DOHH2 (cell line): ENCODE data around the gene CIAO1.

Source experiments
- CTCF ChIP-seq: fragments of 200-600 bp; sonication (generic); IDR thresholded peaks from one replicate; pipeline ENCODE4 v1.5.1; 2014; ENCODE audit warnings: antibody characterized with exemption, mild to moderate bottlenecking, low read depth, low read length; ENCODE audit not compliant: poor library complexity, severe bottlenecking
- EZH2phosphoT487 ChIP-seq: fragments of 200-600 bp; sonication (generic); IDR thresholded peaks from 2 replicates; pipeline ENCODE4 v1.6.1; 2017; ENCODE audit warnings: borderline replicate concordance, mild to moderate bottlenecking, antibody characterized with exemption, low read length, moderate library complexity, mixed read lengths

- TF ChIP-seq CTCF (no peak), EZH2phosphoT487 (no peak)
Observed at GRCh38 chr2:96315005-96315399, 49.0 kb downstream of the CIAO1 start.
